NOMO-1 treated with DMSO at 0.1 percent for 48 hours (cell line): ENCODE data around the gene ENAH.
"Not testable (repeated sequence)": the region's sequence is repeated elsewhere in the genome, so short reads cannot be mapped to it uniquely, and the experiment has no call there.

ENCODE experiments used
- DNase-seq: peaks from one replicate; lab custom pipeline; 2025; ENCODE audit not compliant: unreplicated experiment; lab: John Stamatoyannopoulos, UW

Gene ENAH

GRCh38 chr1:225652729-225653462 lies at the start of gene ENAH:
Gene ENAH, minus strand, starts transcription at chr1:225653123. Its CDS starts 433 bp downstream, at chr1:225652690.
- peak; percentile 22 for DNase-seq

DNA sequence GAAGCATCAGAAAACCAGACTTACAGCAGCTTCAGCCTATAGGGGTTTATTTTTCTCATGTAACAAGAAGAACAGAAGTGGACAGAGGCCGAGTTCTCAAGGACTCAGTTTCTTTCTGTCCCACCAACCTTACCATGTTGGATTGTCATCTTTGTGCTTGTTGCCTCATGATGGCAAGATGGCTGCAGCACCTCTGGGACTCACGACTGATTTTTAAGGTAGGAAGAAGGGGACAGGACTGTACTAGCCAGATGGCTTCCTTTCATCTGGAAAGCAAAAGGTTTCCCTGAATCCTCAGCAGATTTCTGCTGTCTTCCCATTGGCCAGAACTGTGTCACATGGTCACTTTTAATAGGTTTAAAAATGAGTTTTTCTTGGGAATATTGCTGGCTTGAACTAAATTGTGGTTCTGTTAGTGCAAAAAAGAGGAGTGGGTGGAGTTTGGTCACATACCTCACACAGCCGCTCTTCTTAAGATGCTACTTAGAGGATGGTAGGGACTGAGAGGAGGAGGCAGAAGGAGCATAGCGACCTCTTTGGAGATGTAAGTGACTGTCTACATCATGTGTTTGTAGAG lies 48.1 kb upstream of the ENAH start:
- no peak for DNase-seq

GRCh38 chr1:225700164-225700821 lies 47.4 kb upstream of the ENAH start:
- DNase-seq: no peak

GRCh38 chr1:225699336-225699735 lies 46.4 kb upstream of the ENAH start:
- DNase-seq: no peak

GRCh38 chr1:225698194-225698593 lies 45.3 kb upstream of the ENAH start:
- not testable (repeated sequence) for DNase-seq

DNA sequence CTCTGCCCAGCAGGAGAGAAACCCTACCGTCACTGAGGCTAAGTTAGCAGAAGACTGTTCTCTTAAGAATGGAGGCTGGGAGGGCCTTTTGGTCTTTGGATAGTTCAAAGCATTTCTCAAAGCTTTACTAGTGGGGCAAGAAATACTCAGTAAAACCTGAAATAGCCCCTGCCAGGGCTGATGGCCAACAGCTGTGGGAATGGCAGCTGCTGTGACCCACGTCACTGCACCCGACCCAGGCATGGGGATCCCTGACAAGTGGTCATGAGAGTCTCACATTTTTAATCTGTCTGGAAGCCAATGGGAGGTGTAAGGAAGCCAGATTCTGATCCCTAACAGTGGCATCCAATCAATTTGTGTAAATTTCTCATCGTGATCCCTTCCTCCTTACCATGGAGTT lies 44.5 kb upstream of the ENAH start:
- DNase-seq: no peak

- DNase-seq: no peak
Observed at GRCh38 chr1:225695578-225696337, 42.8 kb upstream of the ENAH start.

GRCh38 chr1:225694151-225694603 lies 41.3 kb upstream of the ENAH start:
- no peak for DNase-seq

GRCh38 chr1:225693697-225694096 lies 40.8 kb upstream of the ENAH start:
- DNase-seq: not testable (repeated sequence)

GRCh38 chr1:225693085-225693696 lies 40.3 kb upstream of the ENAH start:
- DNase-seq: no peak

DNA sequence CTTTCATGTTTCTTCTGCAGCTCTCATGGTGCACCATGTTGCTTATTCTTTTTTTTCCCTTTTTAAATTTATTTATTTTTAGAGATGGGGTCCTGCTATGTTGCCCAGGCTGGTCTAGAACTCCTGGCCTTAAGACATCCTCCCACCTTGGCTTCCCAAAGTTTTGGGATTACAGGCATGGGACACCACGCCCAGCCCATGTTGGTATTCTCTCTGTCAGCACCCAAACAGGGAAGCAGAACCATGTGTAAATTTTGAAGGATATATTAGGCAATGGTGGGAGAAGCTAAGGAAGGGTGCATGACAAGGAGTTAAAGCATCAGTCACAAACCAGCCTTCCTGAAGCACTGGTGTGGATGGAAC lies 39.6 kb upstream of the ENAH start:
- DNase-seq: no peak

- DNase-seq: no peak
Observed at GRCh38 chr1:225691861-225692516, 39.1 kb upstream of the ENAH start.

DNA sequence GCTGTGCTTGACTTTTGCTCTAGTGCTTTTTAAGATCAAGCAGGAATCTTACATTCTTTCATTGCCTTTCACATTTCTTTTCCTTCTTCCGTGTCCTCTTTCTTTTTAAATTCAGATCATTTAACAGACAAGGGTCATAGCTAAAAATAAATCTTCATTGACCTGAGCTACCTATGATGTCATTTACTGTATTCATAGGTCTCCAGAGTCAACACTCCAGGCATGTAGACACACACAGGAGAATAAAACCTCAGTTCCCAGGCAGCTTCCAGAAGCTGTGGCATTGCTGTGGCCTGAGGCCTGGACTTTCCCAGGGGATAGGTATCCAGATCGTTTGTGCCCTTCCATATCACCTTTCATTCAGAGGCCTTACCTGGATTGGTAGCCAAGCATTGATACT lies 38.5 kb upstream of the ENAH start:
- DNase-seq: no peak

DNA sequence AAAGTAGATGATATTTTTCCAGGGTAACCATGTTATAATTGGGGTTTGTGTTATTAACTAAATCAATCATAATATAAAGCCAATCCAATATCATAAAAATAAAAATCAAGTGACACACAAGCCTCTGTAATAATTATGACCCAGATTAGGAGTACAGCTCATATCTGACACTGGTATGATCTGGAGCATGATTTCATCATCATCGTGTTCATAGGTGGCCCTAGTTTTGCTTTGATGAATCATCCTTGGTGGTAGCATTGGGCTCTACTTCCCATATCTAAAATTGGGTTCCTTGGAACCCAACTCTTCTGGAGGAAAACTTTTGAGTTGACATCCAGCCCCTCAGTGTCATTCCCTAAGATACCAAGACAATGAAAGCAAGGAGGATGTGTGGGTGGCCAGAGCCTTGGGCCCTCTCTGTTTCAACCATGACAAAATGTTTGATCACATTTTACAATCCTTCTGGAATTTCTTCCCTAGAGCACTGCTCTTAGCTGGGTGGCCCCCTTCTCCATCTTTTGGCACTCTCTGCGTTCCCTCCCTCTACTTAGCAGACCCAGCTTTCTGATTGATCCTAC lies 37.0 kb upstream of the ENAH start:
- DNase-seq: peak; percentile 50

DNA sequence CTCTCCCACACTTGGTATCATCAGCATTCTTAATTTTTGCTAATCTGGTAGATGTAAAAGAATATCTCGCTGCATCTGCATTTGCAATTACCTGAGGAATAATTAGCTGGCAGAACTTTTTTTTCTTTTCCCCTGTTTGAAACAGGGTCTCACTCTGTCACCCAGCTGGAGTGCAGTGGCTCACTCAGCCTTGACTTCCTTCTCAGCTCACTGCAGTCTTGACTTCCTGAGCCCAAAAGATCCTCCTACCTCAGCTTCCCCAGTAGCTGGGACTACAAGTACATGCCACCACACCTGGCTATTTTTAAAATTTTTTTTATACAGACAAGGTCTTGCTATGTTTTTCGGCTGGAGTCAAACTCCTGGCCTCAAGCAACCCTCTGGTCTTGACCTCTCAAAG lies 35.4 kb upstream of the ENAH start:
- DNase-seq: no peak

- DNase-seq: no peak
Observed at GRCh38 chr1:225685476-225686176, 32.7 kb upstream of the ENAH start.

DNA sequence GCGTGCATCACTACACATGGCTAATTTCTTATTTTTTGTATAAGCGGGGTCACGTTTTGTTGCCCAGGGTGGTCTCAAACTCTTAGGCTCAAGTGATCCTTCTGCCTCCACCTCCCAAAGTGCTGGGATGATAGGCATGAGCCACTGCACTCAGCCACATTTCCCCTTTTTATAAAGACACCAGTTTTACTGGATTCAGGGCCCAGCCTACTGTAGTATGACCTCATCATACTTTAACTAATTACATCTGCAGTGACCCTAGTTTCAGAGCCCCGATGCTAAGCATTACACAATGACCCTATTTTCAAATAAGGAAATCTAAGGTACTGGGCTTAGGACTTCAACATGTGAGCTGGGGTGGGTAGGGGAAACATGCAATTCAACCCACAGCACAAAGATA lies 31.8 kb upstream of the ENAH start:
- DNase-seq: peak; percentile 59

- no peak for DNase-seq
Observed at GRCh38 chr1:225681231-225681630, 28.3 kb upstream of the ENAH start.

GRCh38 chr1:225678545-225678944 lies 25.6 kb upstream of the ENAH start:
- no peak for DNase-seq
